Activated T-cell treated with anti-CD3 and anti-CD28 coated beads, Interleukin-2, amount 50 U/mL, for 1 hour (primary cell): ENCODE results near the gene CAND2.
"Not testable (repeated sequence)": the region's sequence is repeated elsewhere in the genome, so short reads cannot be mapped to it uniquely, and the experiment has no call there.

Experiments used
- DNase-seq: peaks from one replicate; pipeline ENCODE4 v3.0.0-alpha.2; 2020

Gene CAND2

DNA sequence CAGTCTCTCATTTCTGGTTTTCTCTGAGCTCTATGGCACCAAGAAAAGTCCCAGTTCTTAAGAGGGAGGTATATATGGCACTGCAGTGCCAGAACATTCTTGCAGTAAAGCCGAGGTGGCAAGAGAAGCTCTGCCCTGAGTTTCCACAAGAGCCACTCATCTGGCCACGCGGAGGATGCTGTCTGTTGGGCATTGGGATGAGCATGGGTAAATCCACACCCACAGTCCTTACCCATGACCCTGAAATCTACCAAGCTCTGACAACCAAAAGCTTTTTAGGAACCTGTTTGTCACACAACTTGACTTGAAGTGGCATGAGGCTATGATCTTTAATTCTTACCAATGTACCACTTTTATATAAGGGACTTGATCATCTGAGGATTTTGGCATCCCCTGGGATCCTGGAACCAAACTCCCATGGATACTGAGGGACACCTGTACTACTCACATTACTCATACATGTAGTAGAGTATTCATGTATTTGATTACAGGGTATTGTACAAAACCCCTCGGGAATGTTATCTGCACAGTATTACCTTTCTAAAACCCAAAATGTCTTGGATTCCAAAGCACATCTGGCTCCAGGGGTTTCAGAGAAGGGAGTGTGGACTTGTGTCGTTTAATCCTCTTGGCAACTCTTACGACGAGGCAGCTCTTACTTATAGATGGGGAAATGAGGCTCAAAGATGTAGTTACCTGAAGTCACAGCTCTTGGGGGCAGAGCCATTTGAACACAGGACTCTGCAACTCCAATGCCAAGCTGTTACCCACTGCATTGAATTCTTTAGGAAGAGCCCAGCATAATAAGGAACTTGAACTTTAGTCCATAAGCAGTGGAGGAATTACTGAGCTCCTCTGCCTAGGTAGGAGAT is 36.1 kb downstream of the CAND2 start:
- no peak for DNase-seq

DNA sequence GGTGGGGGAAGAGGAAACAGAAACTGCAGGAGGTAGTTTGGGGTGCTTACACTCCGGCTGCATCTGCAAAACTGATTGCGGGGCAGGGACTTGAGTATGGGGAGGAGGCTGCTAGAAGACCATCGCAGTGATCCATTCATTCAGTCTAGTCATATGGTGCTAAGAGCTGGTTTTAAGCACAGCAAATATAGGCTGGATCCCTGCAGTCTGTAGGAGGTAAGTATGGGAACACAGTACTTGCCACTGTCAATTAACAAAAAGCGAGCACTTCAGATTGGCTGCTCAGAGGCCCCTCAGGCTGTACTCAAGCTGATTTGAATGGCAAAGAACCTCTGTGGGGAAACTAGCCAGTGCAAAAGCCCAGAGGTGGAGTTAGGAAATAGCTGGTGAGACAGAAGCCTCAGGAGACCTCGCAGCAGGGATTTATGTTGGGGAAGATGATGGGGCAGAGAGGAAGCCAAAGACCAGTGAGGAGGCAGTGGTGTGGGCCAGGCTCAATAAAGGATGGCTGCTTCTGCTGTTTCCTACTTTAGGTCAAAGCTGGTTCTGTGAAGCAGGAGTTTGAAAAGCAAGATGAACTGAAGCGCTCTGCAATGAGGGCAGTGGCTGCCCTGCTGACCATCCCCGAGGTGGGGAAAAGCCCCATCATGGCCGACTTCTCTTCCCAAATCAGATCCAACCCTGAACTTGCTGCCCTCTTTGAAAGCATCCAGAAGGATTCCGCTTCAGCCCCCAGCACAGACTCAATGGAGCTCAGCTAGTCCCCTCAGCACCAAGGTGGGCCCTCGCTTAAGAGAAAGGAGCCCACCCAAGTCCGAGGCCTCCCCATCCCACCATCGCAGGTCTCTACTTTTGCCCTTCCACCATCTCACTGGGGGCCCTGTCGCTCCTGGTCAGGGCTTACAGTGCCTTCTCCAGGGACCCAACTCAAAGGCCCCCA is 37.0 kb downstream of the CAND2 start:
- DNase-seq, result no peak

DNA sequence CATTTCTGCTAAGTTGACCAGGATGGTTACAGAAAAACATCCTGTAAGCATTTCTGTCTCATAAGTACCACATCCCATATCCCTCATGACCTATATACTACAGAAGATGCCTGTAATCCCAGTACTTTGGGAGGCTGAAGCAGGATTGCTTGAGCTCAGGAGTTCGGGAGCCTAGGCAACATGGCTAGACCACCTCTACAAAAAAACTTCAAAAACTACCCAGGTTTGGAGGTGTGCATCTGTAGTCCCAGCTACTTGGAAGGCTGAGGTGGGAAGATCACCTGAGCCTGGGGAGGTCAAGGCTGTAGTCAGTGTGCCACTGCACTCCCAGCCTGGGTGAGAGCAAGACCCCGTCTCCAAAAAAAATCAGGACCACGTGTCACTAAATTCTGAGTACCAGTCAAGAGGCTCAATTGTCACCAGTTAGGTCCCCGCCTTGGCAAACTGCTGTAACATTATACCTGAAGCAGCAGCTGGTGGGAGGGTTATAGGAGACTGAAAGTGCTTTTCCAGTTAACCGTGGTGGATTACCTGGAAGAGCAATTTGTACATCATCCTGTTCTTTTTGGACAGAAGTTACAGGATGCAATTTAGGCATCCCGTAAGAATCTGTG is 38.7 kb downstream of the CAND2 start:
- no peak for DNase-seq

DNA sequence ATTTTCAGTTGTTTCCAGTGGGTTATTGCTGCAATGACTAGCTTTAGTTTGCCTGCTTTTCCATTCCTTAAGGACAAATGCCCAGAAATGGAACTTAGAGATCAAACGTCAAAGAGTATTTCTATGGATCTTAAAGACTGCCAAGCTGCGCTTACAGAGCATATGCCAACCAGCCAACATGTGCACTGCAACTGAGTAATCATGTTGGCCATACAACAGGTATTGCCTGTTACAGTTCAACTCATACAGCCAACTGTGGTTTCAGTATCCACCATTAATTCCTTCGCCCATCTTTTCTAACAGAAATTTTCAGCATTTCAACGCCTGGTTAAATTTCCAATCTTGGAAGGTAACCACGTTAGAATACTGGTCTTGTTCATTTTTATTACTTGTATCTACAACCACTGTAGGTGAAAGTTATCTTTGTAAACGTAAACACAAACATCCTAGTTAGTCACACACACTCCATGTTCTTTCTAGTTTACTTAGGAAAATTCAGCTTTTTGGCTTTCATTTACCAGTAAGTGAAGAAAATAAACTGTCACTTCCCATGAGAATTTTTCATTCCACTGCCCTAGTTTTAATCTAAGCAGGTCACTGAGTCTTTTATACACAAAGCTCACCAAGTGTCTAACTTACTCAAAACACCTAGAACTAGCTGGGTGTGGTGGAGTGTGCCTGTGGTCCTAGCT is 41.0 kb downstream of the CAND2 start:
- DNase-seq, result no peak

DNA sequence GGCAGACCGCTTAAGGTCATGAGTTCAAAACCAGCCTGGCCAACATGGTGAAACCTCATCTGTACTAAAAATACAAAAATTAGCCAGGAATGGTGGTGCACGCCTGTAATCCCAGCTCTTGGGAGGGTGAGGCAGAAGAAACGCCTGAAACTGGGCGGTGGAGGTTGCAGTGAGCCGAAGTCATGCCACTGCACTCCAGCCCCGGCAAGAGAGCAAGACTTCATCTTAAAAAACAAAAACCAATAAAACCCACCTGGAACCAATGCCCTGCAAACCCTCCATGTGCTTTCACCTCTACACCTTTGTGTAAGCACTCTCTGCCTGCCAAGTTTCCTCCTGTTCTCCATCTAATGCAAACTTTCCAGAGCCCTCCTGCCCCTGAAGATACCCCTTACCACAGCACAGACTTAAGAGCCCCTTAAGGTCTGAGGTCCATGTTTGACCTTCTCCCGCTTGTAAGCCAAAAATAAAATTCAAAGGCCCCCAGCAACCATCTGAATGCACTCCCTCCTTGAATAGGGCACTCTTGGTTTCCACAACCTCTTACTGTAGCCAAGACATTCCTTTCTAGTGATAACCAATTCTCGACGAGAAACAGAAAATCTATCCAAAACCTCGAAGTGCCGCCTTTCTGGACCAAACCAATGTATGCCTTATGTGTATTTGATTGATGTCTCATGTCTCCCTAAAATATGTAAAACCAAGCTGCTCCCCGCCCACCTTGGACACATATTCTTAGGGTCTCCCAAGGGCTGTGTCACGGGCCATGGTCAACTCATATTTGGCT is 41.9 kb downstream of the CAND2 start:
- no peak for DNase-seq

DNA sequence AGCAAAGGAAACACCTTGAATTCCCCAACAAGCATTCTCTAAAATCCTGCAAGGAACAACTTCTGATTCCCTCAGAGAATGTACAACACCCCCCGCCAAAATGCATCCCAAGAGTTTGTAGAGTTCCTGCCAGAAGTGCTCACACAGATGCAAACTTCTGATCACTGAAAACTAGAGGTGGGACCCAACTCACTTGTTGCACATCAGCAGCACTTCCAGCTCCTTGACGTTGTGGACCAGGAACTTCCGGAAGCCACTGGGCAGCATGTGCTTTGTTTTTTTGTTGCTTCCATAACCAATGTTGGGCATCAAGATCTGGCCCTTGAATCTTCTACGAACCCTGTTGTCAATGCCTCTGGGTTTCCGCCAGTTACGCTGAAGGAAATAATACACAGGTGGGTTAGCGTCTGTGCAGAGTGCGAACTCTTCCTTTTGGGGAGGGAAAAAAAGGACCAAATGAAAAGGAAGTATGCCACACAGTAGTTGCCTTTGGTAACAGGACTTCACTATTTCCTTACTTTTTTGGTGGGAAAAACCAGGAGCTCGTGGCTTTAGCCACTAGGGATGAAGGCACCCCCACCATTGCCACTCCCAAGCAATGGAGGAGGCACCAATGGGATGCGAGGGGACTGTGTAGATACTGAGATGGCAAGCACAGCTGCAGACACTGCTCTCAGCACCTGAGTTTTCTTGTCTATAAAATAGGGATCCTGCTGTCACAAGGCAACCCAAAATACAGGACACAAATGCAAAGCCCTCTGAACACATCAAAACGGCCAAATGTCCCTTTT is 42.9 kb downstream of the CAND2 start:
- DNase-seq, result no peak

DNA sequence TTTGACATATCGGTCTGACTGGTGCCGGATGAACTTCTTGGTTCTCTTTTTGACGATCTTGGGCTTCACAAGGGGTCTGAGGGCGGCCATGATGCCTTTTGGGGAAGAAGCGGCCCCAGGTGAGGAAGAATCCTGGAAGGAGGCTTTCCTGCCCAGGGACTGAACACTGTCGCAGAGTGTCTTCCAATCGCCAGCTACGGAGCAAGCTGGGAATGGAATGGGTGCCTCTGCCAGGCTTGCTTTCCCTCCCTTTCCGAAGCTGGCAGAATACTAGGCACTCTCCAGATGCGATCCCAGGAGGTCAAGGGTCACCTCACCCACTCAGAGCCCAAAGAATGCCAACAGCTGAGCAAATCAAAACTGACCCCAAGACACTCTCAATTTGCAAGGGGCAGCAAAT is 43.7 kb downstream of the CAND2 start:
- DNase-seq, result not testable (repeated sequence)

DNA sequence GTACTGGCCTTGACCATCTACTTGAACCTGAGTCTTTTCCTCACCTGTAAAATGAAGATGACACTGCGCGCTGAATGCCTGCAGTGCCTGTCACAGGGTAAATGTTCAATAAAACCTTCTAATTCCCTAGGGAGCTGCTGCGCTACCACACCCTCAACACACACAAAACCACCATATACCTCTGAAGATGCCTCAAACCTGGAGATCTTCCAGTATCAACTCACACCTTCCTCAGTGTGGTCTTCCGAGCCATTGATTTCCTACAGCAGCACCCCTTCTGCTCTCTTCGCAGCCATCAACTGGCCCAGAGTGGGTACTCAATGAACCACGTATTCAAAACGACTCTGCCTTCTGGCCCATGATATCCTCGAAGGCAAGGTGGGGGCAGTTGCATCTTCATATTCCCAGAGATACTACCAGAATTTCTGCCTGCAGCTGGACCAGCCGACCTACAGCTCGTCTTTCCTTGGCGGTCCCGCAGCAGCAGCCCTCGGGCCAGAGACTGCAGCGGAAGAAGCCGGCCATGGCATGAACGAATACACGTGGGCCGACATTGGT is 44.2 kb downstream of the CAND2 start:
- DNase-seq, result no peak

DNA sequence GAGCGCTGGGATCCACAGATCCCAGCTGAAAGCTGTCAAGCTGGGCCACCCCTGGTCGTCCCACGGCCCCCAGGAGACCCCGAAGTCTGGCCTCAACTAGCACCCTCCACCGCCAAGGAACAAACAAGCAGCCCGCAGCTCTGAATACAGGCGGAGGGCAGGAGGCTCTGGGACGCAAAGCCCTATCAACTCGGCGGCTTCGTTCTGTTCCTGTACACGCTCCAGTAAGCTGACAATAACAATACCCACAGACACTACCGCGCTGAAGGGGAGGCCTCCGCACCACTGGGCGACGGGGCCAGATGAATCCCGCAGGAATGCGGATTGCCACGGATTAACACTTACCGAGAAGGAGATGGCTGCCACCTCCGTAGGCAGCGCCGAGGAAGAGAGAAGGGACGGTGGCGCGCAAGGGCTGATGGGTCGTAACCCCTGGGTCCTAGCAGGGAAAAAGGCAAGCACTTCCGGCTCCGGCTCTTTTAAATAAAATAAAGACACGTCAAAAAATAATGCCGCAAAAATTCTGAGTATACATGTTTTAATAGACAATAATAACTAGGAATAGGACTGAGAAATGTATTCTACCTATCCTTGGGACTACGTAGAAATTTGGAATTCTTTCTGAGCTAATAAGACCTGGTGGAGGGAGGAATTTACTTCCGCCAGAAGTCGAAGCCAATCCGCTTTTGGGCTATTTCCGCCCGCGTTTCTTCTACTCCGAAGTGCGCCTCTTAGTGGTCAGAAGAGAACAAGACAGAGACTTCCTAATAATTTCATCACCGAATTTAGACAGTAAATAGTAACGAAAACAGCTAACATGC is 44.9 kb downstream of the CAND2 start, which contains the start of gene RPL32:
Gene RPL32 (minus strand): TSS at position 417 of the 821 bp plus-strand sequence. CDS start 1,328 bp downstream, outside the sequence.
- peak; percentile 83 for DNase-seq

DNA sequence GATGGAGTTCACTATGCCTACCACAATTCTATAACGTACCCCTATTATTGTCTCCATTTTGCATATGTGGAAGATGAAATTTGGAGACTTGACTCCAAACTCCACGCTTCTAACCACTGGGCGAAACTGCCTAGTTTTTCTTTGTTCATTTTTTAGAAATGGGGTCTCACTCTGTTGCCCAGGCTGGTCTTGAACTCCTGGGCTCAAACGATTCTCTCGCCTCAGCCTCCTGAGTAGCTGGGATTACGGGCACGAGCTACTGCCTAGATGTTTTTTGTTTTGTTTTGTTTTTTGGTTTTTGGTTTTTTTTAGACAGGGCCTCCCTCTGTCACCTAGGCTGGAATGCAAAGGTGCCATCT is 45.5 kb downstream of the CAND2 start:
- no peak for DNase-seq

DNA sequence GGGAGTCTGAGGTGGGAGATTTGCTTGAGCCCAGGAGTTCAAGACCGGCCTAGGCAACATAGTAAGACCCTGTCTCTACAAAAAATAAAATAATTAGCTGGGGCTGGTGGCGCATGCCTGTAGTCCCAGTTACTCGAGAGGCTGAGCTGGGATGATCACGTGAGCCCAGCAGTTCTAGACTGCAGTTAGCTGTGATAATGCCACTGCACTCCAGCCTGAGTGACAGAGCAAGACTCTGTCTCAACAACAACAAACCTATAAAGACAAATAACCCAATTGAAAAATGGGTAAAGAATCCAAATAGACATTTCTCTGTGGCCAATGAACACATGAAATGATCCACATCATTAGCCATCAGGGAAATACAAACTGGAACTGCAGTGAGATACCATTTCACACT is 46.0 kb downstream of the CAND2 start:
- no peak for DNase-seq

DNA sequence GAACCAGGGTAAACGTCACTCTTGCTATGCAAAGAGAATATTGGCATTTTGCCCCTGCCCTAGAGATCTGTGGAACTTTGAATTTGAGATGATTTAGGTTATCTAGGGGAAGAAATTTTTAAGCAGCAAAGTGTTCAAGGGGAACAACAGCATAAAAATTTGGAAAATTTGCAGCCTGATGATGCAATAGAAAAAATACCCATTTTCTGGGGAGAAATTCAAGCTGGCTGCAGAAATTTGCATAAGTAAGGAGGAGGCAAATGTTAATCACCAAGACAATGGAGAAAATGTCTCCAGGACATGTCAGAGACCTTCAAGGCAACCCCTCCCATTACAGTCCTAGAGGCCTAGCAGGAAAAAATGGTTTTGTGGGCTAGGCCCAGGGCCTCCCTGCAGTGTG is 49.3 kb downstream of the CAND2 start:
- DNase-seq, result no peak

DNA sequence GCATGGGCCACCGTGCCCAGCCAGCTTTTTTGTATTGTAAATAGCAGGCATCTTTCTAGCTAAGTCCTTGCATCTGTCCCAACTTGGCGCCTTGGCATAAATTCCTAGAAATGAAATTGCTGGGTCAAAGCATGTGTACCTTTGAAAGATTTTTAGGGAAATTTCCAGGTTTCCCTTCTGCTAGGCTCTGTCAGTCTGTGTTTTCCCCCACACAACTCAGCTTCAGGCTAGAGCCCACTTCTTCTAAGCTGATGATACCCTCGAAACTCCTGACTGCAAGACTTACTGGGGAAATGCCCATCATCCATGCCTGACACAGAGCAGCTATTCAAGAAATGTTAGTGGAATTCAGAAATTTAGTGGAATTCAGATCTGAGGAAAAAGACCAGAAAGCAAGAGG is 55.7 kb downstream of the CAND2 start:
- no peak for DNase-seq

DNA sequence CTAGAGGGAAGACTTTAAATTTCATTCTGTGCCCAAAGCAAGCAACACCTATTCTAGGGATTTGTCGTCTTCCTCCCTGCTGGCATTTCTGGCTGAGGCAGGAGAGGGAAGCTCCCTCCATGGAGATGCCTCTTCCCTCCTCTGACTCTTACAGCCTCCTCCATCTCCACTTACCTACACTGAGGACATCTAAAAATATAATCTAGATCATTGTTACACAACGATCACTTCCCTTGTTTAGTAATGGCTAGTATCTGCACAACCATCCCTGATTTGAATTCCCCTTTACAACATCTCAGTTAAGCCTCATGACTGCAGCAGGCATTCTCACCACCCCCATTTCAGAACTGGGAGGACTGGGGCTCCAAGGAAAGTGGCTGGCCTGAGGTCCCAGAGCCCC is 57.4 kb downstream of the CAND2 start:
- DNase-seq, result not testable (repeated sequence)

DNA sequence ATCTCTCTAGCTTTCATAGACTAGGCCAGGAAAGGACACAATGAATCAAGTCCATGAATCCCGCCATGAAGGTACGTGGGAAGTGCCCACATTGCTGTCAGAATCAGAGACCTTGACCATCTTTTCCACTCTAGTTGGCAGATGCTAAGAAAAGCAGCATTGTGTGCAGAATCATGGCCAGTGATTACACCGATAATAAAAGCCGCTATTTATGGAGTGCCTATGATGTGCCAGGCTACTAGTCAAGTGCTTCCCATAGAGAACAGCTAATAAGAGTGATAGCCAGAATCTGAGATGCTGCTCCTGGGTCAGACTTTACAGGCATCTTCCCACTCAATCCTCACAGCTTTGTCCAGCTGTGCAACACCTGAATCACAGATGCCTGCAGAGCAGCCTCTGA is 58.1 kb downstream of the CAND2 start:
- DNase-seq, result no peak

DNA sequence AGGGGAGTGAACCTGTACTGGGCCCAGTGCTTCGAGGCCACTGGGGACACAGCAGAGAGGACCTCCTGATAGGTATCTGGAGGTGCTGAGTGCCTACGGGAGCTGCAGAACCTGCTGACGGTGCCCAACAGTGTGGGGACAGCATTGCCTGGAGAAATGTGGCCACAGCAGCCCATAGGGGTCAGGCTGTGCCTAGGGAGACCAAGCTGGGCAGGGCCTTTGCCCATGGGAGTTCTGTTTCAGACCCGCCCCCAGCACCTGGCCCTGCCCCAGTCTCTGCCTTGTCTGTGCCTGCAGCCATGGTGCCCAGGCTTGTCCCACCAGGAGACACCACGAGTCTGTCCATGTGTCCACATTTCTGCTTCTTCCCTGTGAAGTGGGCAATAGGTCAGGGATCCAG is 60.1 kb downstream of the CAND2 start:
- DNase-seq, result no peak

DNA sequence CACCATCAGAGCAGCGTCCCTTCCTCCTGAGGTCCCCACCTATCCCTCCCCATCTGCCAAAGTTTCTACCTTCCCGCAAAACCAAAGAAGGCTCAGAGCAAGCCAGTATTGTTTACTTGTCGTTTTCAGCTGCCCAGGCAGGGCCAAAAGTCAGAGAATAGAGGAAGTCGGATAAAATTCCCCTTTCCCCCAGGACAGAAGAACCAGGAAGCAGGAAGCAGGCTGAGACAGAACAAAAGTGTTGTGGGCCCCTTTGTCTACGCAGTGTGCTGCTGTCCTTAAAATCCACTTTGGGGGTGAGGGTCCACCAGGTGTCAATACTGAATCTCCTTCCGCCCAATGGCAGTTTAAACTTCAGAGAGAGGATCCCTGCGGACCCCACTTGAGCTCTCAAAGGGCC is 63.4 kb downstream of the CAND2 start:
- no peak for DNase-seq

DNA sequence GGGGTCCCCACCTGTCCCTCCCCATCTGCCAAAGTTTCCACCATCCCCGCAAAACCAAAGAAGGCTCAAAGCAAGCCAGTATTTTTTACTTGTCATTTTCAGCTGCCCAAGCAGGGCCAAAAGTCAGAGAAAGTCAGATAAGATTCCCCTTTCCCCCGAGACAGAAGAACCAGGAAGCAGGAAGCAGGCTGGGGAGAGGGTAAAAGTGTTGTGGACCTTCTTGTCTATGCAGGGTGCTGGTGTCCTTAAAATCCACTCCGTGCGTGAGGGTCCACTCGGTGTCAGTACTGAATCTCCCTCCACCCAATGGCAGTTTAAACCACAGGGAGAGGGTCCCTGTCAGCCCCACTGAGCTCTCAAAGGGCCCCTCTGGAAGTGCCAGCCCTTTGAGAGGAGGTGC is 65.1 kb downstream of the CAND2 start:
- no peak for DNase-seq

DNA sequence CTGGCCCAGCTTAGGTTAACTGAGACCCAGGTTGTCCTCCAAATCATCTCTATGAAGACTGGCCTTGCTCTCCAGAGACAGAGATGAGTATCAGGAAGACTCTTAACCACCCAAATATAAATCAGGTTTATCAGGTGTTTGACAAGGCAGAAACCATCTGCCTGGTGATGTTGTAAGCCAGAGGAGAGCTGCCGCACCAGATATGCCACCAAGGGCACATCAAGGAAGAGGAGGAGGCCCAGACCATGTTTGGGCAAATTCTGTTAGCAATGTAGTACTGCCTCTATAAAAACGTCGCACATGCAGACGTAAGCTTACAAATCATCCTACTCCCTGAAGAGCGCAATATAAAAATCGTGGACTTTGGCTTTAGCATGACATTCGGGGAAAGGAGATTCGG is 65.9 kb downstream of the CAND2 start:
- DNase-seq, result no peak

DNA sequence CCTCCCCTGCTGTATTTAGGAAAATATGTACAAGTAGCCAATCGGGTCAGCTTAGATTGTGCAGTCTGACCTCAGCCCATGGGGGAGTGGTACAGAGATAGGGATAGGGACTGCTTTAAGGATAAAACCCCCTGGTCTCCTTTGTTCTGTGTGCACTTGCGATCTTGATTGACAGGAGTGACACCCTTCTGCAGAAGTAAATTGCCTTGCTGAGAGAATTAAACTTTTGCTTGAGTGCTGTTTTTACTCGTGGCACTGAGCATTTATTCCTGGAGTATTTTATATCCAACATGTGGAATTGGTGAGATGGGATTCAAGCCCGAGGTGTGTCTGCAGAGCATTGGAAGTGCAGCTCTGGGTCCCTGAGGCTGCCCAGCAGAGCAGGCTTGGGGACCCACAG is 68.8 kb downstream of the CAND2 start:
- DNase-seq, result no peak
